NCI-H187 treated with DMSO at 0.1 percent for 48 hours (cell line): ENCODE results near the gene PDIA5.
A peak's percentile ranks its signal among the peaks of the same experiment; 100 is the strongest.

Experiments
- DNase-seq: peaks from one replicate; lab custom pipeline; 2025; lab: John Stamatoyannopoulos, UW

Gene PDIA5

GRCh38 chr3:123071581-123071980, 4.8 kb downstream of the PDIA5 start:
- DNase-seq = no peak

GRCh38 chr3:123072152-123072551, 5.3 kb downstream of the PDIA5 start:
- no peak for DNase-seq

GRCh38 chr3:123072564-123072963, 5.7 kb downstream of the PDIA5 start:
- DNase-seq = no peak

- DNase-seq = no peak
Observed at GRCh38 chr3:123075359-123075758, 8.5 kb downstream of the PDIA5 start.

- DNase-seq = no peak
Observed at GRCh38 chr3:123076112-123076495, 9.3 kb downstream of the PDIA5 start.

GRCh38 chr3:123076496-123077418, 9.9 kb downstream of the PDIA5 start:
- no peak for DNase-seq

- no peak for DNase-seq
Observed at GRCh38 chr3:123078101-123078500, 11.3 kb downstream of the PDIA5 start.

GRCh38 chr3:123080864-123081562, 14.2 kb downstream of the PDIA5 start:
- no peak for DNase-seq

- DNase-seq = no peak
Observed at GRCh38 chr3:123081718-123082369, 15.0 kb downstream of the PDIA5 start.

GRCh38 chr3:123082370-123083065, 15.7 kb downstream of the PDIA5 start:
- no peak for DNase-seq

GRCh38 chr3:123083383-123084124, 16.7 kb downstream of the PDIA5 start:
- DNase-seq = no peak

- no peak for DNase-seq
Observed at GRCh38 chr3:123084192-123084591, 17.4 kb downstream of the PDIA5 start.

- no peak for DNase-seq
Observed at GRCh38 chr3:123084738-123085237, 18.0 kb downstream of the PDIA5 start.

- DNase-seq = no peak
Observed at GRCh38 chr3:123085293-123085931, 18.6 kb downstream of the PDIA5 start.

- DNase-seq = no peak
Observed at GRCh38 chr3:123085932-123086627, 19.3 kb downstream of the PDIA5 start.

- DNase-seq = peak; percentile 26
Observed at GRCh38 chr3:123088387-123088786, 21.6 kb downstream of the PDIA5 start.

- no peak for DNase-seq
Observed at GRCh38 chr3:123089611-123090331, 22.9 kb downstream of the PDIA5 start.

- peak; percentile 84 for DNase-seq
Observed at GRCh38 chr3:123090728-123091531, 24.1 kb downstream of the PDIA5 start.

GRCh38 chr3:123092243-123092642, 25.4 kb downstream of the PDIA5 start:
- no peak for DNase-seq
